VCaP (cell line): ENCODE results near the gene SERPIND1.
"Not testable (repeated sequence)": the region's sequence is repeated elsewhere in the genome, so short reads cannot be mapped to it uniquely, and the experiment has no call there.

Source experiments
- H3K27ac ChIP-seq: fragments of 450-650 bp; 2 replicates; pipeline ENCODE4 v1.5.1; 2017
- TF ChIP-seq, protein P1 (sequence below): fragments of 450-650 bp; conservative IDR thresholded peaks from 2 replicates; pipeline ENCODE4 v1.5.1; 2017; ENCODE audit warnings: mild to moderate bottlenecking, moderate library complexity

SERPIND1 gene, protein sequence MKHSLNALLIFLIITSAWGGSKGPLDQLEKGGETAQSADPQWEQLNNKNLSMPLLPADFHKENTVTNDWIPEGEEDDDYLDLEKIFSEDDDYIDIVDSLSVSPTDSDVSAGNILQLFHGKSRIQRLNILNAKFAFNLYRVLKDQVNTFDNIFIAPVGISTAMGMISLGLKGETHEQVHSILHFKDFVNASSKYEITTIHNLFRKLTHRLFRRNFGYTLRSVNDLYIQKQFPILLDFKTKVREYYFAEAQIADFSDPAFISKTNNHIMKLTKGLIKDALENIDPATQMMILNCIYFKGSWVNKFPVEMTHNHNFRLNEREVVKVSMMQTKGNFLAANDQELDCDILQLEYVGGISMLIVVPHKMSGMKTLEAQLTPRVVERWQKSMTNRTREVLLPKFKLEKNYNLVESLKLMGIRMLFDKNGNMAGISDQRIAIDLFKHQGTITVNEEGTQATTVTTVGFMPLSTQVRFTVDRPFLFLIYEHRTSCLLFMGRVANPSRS

DNA sequence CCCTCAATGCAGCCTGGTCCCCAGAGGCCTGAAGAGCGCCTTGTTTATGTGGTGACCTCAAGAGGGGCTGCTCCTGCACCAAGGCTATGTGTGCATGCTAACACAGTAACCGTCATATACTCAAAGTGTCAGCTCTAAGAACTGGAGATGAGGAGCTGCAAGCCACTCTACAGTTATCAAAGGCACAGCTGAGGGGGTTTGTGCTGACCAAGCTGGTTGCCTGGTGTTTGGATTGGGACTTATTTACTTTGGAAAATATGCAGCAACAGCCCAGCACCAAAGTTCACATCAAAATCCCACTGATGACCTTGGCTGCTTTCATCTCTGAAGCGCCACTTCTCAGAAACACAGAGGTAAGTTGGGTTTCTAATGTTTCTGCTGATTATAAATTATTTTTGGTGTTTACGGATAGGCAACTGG is at the start of gene SERPIND1:
TSS of gene SERPIND1 (plus strand) at position 321 of the 420 bp plus-strand sequence. CDS start 5,200 bp downstream, outside the sequence.
- TF ChIP-seq, protein P1, sequence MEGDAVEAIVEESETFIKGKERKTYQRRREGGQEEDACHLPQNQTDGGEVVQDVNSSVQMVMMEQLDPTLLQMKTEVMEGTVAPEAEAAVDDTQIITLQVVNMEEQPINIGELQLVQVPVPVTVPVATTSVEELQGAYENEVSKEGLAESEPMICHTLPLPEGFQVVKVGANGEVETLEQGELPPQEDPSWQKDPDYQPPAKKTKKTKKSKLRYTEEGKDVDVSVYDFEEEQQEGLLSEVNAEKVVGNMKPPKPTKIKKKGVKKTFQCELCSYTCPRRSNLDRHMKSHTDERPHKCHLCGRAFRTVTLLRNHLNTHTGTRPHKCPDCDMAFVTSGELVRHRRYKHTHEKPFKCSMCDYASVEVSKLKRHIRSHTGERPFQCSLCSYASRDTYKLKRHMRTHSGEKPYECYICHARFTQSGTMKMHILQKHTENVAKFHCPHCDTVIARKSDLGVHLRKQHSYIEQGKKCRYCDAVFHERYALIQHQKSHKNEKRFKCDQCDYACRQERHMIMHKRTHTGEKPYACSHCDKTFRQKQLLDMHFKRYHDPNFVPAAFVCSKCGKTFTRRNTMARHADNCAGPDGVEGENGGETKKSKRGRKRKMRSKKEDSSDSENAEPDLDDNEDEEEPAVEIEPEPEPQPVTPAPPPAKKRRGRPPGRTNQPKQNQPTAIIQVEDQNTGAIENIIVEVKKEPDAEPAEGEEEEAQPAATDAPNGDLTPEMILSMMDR, result no peak
- peak within 1 kb of the TSS; percentile 7; the same call in 1 of the 2 replicates for H3K27ac ChIP-seq

DNA sequence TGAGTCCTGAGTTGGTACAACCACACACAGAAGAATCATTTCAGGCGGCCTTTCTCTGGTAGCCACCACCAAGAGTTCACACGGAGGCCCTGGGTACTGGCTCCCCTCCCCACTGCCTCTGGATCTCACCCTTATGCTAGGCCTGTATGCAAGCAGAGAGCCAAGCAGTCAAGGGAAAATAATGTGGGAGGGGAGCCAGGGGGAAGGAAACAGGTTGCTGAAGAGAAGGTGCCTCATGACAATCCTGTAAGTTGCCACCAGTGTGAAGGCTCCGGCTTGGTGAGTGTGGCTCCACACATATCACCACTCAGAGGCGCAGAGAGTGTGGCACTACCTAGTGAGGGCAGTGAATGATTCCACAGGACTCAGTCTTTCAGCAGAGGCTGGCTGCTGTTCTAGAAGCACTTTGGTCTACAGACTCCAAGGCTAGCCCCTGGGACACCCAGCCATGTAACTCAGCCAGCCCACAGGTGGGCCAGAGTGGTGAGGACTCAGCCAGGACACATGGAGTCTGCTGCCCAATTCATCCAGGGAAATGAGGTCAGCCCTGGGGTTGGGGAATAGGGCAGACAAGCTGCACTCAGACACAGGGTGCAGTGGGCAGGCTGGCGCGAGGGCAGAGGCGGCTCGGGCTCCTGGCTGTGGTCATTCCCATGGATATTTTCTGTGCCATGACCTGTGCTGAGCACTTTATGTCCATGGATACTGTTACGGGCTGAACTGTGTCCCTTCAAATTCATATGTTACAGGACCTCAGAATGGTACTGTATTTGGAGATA is 49.0 kb upstream of the SERPIND1 start:
- TF ChIP-seq, protein P1, result no peak
- no peak overlapping the region for H3K27ac ChIP-seq

DNA sequence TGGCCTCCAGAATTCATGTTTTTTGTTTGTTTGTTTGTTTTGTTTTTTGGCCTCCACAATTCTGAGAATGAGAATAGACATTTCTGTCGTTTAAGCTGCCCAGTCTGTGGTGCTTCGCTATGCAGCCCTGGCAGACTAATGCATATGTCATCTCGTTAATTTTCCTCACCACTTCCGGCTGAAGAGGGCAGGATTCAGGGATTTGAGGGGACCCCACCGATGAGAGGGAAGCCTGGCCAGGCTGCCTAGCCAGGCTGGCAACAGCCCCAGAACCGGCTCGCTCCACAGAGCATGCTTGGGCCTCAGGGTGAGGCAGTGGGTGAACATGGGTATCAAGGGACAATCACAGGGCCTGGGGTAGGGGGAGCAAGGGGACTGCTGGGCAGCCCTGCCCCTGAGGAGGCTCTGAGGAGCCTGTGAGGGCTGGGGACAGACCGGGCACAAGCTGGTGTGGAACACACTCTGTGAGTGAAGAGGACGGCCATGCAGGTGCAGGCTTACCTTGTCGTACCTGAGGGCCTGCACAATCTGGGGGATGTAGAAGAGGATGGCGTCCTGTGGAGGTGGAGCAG is 47.8 kb upstream of the SERPIND1 start:
- H3K27ac ChIP-seq, result no peak overlapping the region
- TF ChIP-seq, protein P1, result no peak

DNA sequence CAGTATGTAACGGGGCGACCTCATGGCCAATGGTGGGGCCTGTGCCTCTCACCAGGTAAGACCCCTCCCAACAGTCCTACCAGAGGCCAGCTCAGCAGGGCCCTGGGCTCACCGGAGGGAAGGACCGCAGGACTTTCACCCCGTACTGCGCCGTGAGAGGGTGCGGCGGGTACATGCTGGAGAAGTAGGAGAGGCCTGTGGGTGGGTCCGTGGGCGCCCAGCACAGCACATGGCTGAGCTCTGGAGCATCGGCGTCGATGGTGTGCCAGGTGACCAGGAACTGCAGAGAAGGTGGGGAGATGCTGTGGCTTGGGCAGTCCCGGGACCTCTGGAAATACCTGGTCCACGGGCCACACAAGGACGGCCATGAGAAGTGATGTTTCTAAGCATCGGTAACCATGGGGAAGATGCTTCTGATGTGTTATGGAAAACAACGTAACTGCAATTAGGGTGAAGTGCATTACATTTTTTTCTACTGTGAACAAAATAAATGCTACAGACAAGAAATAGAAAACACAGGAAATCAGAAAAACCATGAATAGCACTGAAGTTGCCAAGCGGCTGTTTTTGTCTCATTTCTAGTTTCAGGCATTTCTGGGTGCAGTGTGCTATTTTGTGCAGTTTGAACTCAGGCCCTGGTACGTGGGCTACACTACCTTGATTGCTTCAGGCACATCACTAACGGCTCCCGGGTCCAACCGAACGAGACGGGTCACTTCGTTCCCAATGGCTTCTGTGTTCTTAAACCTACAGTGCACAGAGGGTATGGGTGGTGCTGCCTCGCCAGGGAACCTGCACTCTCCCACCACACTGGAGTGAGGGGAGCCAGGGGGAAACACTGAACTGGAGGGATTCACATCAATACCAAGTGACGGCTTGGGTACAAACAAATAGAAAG is 46.5 kb upstream of the SERPIND1 start:
- TF ChIP-seq, protein P1, result no peak
- no peak overlapping the region for H3K27ac ChIP-seq

DNA sequence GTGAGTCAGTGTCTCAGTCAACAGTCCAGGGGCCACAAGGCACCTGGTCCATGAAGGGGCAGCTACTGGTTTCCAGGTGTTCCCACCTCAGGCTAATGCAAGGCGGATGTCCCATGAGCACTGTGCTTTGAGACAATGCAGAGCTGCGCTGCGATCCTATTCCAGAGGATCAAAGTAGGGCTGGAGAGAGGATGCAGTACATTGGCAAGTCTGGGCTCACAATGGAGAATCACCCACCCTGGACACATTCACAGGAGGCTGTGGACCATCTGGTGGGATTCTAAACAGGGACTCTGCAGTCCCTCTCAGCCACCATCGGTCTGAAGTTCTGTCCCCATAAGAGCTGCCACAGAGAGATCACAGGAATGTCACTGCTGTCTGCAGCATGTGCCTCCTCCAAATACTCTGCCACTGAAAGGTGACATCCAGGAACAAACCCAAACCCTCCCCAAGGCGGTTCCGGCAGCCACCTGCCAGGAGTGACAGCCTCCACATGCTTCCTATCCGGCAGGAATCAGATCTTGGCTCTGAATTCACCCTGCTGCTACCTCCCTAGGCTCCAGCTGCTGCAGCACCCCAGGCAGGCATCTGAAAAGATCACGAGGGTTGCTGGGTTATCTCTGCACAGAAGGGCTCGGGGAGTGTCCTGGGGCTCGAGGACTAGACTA is 45.3 kb upstream of the SERPIND1 start:
- TF ChIP-seq, protein P1, result no peak
- H3K27ac ChIP-seq, result no peak overlapping the region

DNA sequence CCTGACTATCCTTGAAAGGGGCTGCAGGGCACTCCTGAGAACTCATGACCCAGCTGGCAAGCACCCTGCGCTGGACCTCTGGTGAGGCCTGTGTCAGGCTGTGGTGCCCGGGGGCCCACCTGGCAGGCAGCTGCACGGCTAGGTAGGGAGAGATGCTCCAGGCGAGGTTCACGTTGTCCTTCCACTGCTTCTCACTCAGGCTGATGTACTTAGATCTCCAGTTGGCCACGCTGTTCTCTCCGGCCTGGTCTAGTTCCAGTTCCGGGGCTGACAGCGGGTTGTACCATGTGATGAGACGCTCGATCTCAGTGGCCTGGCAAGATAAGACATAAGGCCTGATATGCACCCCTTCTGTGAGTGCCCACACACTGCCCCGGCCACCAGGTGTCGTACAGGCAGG is 44.7 kb upstream of the SERPIND1 start:
- no peak overlapping the region for H3K27ac ChIP-seq
- TF ChIP-seq, protein P1, result no peak

DNA sequence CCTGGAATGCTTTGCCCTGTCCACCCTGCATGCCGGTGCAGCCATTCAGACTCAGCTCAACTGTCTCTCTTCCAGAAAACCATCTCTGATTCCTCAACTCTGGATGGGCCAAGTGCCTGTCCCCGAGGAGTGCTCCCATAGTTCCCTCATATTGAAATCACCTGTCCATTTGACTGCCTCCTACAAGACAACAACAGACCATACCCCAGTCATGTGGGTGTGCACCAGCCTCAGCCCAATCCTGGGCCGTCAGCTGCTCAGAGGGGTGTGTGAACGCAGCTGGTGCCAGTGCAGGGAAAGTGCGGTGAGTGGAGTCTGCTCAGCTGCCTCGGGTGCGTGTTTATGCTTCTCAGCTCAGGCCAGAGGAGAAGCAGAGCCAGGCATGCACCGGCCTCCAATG is 41.5 kb upstream of the SERPIND1 start:
- H3K27ac ChIP-seq, result not testable (repeated sequence)

DNA sequence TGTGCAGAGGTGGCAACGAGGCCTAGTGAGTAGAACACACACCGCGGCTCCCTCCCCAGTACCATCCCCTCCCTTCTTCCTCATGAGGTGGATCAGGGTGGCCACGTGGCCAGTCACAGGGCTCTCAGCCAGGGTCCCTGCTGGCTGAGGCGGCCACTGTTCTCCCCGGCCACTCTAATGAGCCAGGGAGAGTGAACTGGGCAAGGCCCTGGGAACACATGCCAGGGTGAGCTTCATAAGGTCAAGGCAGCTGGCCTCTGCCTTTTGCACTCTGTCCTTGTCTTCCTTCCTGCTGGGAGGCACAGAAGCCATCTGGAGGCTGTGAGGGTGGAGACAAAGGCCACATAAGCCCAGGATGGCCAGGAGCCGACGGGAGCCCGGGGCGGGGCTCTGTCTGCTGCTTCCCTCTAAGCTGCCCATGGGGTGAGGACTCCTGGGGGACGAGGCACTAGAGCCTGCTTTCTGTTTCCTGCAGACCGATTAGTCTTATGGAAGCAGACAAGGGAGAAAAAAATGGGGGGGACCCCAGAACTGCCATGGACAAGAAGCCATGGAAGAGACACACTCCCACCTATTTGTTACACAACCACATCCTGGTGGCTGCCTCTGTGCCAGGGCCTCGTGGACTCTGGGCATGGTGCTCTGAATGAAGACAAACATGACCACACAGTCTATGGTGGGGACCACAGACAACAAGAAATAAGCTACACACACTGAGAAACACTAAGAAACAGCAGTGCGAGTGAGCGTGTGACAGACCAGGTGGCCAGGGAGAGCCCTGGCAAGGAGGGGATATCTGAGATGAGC is 38.4 kb upstream of the SERPIND1 start:
- H3K27ac ChIP-seq, result not testable (repeated sequence)

DNA sequence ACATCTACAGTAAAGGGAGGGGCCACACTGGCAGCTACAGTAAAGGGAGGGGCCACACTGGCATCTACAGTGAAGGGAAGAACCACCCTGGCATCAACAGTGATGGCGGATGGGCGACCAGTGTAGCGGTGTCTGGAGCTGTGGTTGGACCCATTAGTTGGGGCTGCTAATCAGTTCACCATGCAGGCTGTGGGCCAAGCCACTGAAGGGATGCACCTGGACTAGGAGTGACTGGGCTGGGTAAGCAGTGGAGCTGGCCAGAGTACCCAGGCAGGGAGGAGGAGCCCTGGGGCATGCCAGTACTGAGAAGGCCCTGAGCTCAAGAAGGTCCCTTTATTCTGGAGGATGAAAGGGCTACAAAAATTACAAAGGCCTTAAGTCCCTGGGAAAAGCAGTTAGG is 37.0 kb upstream of the SERPIND1 start:
- H3K27ac ChIP-seq, result not testable (repeated sequence)
